NCI-H187 (cell line): ENCODE measurements around the gene MS4A2.
"Not testable (repeated sequence)": the region's sequence is repeated elsewhere in the genome, so short reads cannot be mapped to it uniquely, and the experiment has no call there.

Experiments used
- DNase-seq, 2 experiments: peaks; one replicate each; lab custom pipeline; 2025; lab: John Stamatoyannopoulos, UW

Gene MS4A2

DNA sequence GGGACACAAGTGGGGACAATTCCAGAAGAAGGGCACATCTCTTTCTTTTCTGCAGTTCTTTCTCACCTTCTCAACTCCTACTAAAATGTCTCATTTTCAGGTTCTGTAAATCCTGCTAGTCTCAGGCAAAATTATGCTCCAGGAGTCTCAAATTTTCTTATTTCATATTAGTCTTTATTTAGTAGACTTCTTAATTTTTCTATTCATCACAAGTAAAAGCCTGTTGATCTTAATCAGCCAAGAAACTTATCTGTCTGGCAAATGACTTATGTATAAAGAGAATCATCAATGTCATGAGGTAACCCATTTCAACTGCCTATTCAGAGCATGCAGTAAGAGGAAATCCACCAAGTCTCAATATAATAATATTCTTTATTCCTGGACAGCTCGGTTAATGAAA is at the start of gene MS4A2:
MS4A2 (plus strand) TSS at position 301 of the 400 bp plus-strand sequence. CDS start 102 bp downstream, outside the sequence.
- DNase-seq = no peak

- no peak for DNase-seq
Observed at GRCh38 chr11:60040109-60040508, 48.4 kb upstream of the MS4A2 start, which contains the start of gene OOSP2. Gene OOSP2 (plus strand): TSS chr11:60040409. CDS start chr11:60040460, 51 bp downstream.

DNA sequence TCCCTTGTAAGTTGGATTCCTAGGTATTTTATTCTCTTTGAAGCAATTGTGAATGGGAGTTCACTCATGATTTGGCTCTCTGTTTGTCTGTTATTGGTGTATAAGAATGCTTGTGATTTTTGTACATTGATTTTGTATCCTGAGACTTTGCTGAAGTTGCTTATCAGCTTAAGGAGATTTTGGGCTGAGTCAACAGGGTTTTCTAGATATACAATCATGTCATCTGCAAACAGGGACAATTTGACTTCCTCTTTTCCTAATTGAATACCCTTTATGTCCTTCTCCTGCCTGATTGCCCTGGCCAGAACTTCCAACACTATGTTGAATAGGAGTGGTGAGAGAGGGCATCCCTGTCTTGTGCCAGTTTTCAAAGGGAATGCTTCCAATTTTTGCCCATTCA is 38.0 kb upstream of the MS4A2 start:
- not testable (repeated sequence) for DNase-seq

DNA sequence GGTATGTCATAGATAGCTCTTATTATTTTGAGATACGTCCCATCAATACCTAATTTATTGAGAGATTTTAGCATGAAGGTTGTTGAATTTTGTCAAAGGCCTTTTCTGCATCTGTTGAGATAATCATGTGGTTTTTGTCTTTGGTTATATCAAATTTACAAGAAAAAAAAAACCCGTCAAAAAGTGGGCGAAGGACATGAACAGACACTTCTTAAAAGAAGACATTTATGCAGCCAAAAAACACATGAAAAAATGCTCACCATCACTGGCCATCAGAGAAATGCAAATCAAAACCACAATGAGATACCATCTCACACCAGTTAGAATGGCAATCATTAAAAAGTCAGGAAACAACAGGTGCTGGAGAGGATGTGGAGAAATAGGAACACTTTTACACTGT is 37.6 kb upstream of the MS4A2 start:
- DNase-seq = not testable (repeated sequence)

DNA sequence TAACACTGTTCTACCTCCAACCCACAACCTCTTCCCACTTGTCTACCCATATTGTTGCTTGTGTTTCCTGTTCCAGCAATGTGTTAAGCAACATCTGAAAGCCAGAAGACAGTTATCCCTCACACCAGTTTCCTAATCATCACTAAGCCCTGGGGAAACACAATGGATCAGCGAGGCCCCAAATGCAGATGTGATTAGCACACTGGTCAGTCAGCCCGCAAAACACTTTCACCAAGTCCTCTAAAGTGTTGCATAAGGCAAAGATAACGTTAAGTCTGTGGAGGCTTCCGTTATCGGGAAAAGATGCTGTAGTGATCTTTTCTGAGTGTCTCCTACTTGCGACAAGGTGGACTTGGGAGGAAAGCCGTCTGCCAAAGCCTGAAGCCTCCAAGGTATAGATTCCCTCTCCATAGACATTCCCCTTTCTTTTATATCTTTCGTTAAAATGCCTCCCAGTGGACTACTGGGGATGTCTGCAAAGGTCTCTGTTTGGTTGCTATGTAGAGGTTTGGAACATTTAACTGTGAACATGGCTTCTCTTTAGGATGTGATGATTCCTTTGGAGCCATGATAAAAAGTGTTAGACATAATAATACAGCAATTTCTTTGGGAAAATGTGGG is 32.0 kb upstream of the MS4A2 start, which contains the start of gene MS4A3:
MS4A3 (plus strand) TSS at position 317 of the 621 bp plus-strand sequence. CDS start 4,496 bp downstream, outside the sequence.
- DNase-seq = no peak

DNA sequence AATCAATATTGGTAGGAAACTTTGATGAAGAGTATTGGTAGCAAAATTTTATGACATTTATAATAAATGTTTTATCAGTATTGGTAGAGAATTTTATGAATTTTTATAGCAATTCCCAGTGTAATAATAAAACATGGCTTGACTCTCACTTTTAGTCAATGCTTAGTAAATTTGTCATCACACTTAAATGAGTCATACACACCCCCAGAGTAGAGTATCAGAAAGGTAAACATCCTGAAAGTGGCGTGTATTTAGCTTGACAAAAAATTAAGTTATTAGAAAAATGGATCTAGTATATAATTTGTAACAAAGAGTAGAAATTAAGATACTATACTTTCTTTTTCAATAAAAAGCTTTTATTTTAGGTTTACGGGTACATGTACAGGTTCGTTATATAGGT is 29.4 kb upstream of the MS4A2 start:
- DNase-seq = no peak

DNA sequence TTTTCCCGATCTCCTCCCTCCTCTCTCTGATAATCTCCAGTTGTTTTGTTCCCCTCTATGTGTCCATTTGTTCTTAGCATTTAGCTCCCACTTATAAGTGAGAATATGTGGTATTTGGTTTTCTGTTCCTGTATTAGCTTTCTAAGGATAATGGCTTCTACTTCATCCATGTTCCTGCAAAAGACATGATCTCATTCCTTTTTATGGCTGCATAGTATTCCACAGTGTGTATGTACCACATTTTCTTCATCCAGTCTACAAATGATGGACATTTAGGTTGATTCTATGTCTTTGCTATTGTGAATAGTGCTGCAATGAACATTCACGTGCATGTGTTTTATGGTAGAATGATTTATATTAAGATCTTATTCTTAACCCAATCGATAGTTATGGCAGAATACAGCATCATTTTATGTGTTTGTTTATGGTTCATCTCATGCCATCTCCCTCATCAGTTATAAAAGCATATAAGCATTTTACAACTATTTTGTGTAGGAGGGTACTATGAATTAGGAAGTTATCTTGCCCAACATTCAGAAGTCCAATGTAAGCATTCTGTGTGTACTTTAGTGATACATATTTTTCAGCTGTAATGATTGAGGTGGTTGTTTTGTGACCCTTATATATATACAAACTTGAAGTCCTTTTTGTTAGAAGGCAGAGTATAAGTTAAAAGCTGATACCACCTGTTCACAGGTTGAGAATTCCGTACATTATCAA is 28.8 kb upstream of the MS4A2 start:
- no peak for DNase-seq

- DNase-seq = no peak
Observed at GRCh38 chr11:60064111-60064510, 24.4 kb upstream of the MS4A2 start.

DNA sequence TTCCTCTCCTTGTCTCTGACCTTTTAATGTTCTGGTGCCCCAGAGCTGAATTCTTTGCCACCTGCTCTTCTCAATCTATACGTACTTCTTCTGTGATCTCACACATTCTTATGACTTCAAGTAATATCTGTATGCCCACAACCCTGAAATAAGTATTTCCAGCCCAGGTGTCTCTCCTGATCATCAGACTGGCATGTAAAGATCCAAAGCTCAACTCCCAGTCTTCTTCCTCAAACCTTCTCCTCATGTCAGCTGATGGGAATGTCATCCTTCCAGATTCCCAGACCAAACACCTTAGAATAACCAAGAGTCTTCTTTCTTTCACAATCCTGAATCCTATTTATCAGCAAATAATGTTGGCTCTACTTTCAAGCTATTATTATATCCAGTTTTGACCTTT is 22.7 kb upstream of the MS4A2 start:
- no peak for DNase-seq

- no peak for DNase-seq
Observed at GRCh38 chr11:60069450-60069849, 19.0 kb upstream of the MS4A2 start.

GRCh38 chr11:60071644-60072043 is 16.8 kb upstream of the MS4A2 start:
- not testable (repeated sequence) for DNase-seq

- no peak for DNase-seq
Observed at GRCh38 chr11:60077216-60077817, 11.1 kb upstream of the MS4A2 start.

DNA sequence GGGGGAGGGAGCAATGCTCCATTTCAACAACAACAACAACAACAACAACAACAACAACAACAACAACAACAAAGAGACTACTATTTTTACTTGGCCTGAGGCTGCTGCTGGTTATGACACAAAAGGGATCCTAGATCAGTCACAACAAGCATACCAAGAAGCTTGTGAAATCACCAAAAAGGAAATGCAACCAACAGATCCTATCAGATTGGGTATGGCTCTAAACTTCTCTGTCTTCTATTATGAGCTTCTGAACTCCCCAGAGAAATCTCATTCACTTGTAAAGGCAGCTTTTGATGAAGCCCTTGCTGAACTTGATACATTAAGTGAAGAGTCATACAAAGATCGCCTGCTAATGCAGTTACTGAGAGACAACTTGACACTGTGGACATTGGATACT is 10.5 kb upstream of the MS4A2 start:
- no peak for DNase-seq

DNA sequence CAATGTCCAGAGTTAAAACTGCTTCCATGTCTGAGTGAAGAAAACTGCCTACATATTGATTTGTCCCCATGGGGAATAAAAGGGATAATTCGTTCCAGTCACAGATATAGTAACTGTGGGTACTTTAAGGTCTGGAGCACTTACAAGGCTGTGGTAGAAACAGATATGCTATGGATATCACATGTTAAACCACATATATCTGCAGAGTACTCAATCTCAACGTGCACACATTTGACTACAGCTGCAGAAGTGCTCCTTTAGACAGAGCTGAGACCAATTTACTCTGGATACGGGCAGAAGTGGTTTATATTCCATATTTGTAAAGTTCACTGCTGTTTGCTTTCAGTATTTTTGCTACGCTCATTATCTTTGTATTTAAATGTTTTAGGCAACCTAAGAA is 9.7 kb upstream of the MS4A2 start:
- DNase-seq = no peak

DNA sequence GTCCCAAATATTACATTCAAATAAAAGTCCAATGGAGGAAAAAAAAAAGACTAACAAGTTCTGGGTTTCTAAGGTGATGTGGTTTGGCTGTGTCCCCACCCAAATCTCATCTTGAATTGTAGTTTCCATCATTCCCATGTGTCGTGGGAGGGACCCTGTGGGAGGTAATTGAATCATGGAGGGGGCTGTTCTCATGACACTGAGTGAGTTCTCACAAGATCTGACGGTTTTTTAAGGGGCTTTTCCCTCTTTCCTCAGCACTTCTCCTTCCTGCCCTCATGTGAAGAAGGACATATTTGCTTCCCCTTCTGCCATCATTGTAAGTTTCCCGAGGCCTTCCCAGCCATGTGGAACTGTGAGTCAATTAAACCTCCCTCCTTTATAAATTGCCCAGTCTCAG is 7.9 kb upstream of the MS4A2 start:
- DNase-seq = no peak

DNA sequence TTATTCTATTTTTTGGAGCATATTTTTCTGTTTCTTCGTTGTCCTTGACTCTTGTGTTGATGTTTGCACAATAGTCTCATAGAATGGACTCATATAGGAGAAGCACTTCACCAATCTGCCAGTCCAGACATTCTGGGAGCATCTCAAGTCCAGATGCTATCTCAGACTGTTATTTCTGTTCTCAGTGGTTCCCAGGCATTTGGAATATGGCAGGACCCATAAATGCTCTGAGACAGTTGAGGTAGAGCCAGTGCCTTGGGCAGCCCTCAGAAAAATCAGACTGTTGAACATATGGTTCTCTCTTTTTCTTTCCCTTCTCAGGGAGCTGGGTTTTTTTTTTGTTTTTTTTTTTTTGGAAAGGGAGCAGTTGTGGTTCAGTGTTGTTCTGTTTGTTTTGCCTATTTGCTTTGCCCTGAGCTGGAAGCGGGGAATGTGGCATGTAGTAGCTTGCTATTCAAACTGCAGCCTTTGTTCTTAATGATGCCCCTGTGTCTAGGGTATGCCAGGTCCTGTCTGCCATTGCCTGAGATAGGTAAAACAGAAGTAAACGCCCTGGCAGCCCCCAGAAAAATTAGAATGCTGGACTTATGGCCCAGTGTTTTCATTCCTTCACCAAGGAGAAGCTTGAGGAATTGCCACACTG is 3.7 kb upstream of the MS4A2 start:
- no peak for DNase-seq

DNA sequence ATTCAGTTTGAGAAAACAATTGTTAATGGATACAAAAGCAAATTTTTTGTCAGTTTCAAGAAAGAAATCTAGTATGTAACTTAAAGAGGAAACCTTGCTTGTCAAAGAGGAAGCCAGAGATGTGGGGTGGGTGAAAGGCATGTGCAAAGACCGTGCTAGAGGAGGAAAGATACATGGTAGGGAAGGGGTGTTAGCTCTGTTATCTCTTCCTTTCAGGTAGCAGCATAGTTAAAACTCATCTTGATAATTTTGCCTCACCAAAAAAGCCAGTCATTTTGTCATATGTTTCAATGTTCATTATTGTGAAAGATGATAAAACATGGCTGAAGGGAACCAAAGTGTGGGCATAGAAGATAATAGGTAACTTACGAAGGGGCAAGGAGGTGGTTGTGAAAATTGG is 2.6 kb upstream of the MS4A2 start:
- DNase-seq = no peak

DNA sequence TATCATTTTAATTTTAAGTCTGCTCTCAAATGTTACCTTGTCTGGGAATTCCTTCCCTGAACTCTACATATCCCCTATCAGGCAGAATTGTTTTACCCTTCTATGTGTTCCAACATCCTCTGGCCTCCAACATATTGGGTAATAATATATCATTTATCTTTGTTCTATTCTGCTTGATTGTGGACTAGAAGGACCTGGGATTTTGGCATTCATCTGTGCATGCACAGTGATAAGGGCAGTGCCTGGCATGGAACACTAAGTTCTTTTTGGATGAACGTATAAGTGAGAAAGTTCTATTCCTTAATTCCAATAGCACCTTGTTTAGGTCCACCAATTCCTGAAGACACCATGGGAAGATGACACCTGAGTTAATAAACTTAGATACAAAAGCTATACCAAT is 1.2 kb upstream of the MS4A2 start:
- no peak for DNase-seq

DNA sequence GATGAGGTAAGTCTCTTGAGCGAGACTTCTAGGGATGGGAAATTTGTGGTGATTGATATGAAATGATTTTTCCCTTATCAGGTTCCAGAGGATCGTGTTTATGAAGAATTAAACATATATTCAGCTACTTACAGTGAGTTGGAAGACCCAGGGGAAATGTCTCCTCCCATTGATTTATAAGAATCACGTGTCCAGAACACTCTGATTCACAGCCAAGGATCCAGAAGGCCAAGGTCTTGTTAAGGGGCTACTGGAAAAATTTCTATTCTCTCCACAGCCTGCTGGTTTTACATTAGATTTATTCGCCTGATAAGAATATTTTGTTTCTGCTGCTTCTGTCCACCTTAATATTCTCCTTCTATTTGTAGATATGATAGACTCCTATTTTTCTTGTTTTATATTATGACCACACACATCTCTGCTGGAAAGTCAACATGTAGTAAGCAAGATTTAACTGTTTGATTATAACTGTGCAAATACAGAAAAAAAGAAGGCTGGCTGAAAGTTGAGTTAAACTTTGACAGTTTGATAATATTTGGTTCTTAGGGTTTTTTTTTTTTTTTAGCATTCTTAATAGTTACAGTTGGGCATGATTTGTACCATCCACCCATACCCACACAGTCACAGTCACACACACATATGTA is 7.1 kb downstream of the MS4A2 start:
- no peak for DNase-seq

DNA sequence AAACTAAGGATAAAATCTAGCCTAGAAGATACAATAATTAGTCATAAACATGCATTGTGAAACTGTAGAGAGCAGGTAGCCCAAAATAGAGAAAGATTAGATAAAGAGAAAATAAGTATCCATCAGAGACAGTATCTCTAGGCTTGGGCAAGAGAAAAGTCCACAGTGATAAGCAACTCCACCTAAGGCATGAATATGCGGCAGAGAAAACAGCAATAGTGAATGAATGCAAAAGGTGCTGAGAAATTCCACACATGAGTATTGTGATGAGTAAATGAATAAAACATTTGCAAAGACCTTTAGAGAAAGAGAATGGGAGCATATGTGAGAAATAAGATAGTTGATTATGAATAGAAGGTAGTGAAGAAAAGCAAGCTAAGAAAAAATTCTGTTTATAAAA is 8.7 kb downstream of the MS4A2 start:
- no peak for DNase-seq

GRCh38 chr11:60098508-60098907 is 10.0 kb downstream of the MS4A2 start:
- no peak for DNase-seq

DNA sequence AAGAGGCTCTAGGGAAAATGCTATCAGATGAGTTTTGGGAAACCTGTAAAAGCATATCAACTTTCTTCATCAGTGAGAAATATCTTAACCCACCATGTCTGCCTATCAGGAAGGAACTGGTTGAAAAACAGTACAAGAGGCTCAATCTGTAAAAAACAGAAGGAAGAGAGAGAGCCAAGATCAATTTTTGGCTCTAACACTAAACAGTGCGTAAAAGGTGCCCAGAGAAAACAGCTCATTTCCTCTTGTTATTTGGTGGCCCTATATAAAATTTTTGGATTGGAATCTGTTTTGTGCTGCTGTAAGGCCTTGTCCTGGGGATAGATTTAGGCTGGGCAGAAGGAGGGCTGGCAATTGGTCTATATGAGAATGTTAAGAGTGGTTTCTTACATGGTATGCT is 12.1 kb downstream of the MS4A2 start:
- DNase-seq = no peak
